Measurements from ENCODE around the gene YAP1.

GRCh38 chr11:102115557-102115956 is 5.3 kb downstream of the YAP1 start:
- TF ChIP-seq, protein P1, sequence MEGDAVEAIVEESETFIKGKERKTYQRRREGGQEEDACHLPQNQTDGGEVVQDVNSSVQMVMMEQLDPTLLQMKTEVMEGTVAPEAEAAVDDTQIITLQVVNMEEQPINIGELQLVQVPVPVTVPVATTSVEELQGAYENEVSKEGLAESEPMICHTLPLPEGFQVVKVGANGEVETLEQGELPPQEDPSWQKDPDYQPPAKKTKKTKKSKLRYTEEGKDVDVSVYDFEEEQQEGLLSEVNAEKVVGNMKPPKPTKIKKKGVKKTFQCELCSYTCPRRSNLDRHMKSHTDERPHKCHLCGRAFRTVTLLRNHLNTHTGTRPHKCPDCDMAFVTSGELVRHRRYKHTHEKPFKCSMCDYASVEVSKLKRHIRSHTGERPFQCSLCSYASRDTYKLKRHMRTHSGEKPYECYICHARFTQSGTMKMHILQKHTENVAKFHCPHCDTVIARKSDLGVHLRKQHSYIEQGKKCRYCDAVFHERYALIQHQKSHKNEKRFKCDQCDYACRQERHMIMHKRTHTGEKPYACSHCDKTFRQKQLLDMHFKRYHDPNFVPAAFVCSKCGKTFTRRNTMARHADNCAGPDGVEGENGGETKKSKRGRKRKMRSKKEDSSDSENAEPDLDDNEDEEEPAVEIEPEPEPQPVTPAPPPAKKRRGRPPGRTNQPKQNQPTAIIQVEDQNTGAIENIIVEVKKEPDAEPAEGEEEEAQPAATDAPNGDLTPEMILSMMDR (IDR thresholded peaks at IDR 0.05; ENCODE audit: insufficient read depth, low read depth, low read length): no peak
- no peak for TF ChIP-seq EZH2 (IDR thresholded peaks at IDR 0.05; ENCODE audit: insufficient read depth, low read length)
